PC-9 (cell line): ENCODE data around the gene EIF5AL1.

Experiments
- CTCF ChIP-seq: fragments of 200-600 bp; sonication (generic); conservative IDR thresholded peaks from 2 replicates; pipeline ENCODE4 v1.6.1; 2017; ENCODE audit warnings: mixed run types, antibody characterized with exemption, mild to moderate bottlenecking, moderate library complexity
- EZH2 ChIP-seq: fragments of 200-600 bp; sonication (generic); IDR thresholded peaks from 2 replicates; pipeline ENCODE4 v1.8.0; 2017; ENCODE audit warnings: antibody characterized with exemption, low read depth

- TF ChIP-seq CTCF (no peak), EZH2 (no peak)
Measured at GRCh38 chr10:79559726-79560125, 47.4 kb downstream of the EIF5AL1 start.
